OCI-LY1 (cell line): Measurements from ENCODE around the gene SPDYE2.
"Not testable (repeated sequence)": the region's sequence is repeated elsewhere in the genome, so short reads cannot be mapped to it uniquely, and the experiment has no call there.

Experiments used
- EZH2 ChIP-seq: fragments of 200-600 bp; sonication (generic), shearing (Covaris generic); IDR thresholded peaks from 2 replicates; pipeline ENCODE4 v1.8.0; 2017; ENCODE audit warnings: borderline replicate concordance, mixed run types, mild to moderate bottlenecking, antibody characterized with exemption, low read length, moderate library complexity, mixed read lengths
- TF ChIP-seq, protein P1 (sequence below): fragments of 200-600 bp; sonication (generic), shearing (Covaris generic); IDR thresholded peaks from 2 replicates; pipeline ENCODE4 v1.5.1; 2017; ENCODE audit warnings: mild to moderate bottlenecking, antibody characterized with exemption, low read length, moderate library complexity, mixed read lengths

DNA sequence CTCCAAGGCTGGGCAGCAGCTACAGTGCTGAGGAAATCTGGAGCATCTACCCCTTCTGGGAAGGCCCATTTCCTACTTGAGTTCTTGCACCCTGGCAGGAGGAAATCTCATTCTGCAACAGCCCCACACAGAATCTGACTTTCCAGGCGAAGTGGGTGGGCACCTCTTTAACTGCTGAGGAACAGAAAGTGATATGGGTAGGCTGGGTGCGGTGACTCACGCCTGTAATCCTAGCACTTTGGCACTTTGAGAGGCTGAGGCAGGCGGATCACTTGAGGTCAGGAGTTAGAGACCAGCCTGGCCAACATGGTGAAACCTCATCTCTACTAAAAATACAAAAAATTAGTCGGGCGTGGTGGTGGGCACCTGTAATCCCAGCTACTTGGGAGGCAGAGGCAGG is 23.6 kb downstream of the SPDYE2 start:
- TF ChIP-seq, protein P1, sequence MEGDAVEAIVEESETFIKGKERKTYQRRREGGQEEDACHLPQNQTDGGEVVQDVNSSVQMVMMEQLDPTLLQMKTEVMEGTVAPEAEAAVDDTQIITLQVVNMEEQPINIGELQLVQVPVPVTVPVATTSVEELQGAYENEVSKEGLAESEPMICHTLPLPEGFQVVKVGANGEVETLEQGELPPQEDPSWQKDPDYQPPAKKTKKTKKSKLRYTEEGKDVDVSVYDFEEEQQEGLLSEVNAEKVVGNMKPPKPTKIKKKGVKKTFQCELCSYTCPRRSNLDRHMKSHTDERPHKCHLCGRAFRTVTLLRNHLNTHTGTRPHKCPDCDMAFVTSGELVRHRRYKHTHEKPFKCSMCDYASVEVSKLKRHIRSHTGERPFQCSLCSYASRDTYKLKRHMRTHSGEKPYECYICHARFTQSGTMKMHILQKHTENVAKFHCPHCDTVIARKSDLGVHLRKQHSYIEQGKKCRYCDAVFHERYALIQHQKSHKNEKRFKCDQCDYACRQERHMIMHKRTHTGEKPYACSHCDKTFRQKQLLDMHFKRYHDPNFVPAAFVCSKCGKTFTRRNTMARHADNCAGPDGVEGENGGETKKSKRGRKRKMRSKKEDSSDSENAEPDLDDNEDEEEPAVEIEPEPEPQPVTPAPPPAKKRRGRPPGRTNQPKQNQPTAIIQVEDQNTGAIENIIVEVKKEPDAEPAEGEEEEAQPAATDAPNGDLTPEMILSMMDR: not testable (repeated sequence)
- TF ChIP-seq EZH2: not testable (repeated sequence)
